GM19468 (cell line): ENCODE data around the gene F2RL2.

ENCODE experiments used
- ATAC-seq: cut with Tn5 transposase; IDR thresholded peaks from one replicate; pipeline ENCODE4 v1.9.1; 2021; ENCODE audit warnings: mild to moderate bottlenecking, moderate library complexity, moderate number of reproducible peaks; ENCODE audit not compliant: unreplicated experiment; ENCODE audit errors: extremely low read depth

Gene F2RL2, protein sequence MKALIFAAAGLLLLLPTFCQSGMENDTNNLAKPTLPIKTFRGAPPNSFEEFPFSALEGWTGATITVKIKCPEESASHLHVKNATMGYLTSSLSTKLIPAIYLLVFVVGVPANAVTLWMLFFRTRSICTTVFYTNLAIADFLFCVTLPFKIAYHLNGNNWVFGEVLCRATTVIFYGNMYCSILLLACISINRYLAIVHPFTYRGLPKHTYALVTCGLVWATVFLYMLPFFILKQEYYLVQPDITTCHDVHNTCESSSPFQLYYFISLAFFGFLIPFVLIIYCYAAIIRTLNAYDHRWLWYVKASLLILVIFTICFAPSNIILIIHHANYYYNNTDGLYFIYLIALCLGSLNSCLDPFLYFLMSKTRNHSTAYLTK

DNA sequence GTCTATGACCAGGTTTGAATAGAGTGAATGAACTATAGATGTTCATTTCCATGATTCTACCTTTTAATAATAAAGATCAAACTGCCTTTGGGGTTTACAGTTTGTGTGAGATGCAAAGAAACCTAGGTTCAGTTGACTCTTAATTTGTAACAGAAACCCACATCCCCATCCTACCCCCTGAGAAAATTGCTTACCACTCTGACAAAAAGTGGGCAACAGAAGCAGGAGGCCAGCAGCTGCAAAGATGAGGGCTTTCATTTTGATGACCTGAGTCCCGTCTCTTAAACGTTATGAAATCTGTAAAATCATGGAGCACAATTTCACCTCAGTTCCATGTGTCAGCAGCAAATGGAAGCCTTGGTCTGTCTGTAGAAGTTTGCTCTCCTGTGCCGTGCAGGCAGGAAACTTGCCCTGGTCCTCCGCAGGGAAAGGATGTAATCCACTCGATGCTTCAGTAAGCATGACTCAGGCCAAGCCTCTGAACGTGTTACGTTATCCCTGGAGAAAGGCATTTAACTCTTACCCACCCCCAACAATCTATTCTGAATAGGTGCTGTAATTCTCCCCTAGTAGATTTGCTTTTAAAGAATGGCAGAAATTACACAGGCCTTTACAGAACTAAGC is at the start of gene F2RL2:
F2RL2 (minus strand) TSS at position 431 of the 624 bp plus-strand sequence; CDS start at position 258, 173 bp downstream.
- no peak for ATAC-seq

DNA sequence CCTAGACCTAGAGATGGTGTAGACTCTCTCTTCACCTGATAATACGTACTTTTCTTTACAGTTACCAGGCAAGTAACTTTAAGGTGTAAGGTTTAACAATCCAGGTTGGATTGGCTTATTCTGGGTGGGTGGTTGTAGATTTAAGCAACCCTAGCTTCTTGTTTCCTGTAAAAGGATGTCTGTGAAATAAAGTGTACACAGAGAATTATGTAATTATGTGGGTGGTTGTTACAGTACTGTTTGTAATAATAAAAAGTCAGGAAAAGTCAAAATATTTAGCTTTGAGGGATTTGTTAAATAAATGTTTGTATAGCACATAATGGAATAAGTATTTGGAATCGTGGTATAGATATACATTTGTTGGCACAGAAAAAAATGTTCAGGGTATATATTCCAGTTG is 49.0 kb upstream of the F2RL2 start:
- no peak for ATAC-seq

DNA sequence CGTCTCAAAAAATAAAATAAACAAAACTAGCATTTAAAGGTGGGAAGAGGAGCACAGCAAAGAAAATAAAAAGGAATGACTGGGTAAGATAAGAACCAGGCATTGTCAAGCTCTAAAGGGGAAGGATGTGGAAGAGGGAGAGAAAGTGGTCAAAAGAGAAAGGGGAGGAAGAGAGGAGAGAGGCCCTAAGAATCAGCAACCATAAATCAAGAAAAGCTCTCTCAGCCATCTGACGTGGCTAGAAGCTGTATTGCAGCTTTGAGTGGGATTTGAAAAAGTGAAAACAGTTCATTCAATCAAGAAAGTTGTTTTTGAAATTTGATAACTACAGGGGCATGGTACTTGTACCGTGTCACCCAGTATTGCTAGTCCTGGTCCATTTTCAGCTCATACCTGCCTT is 47.3 kb upstream of the F2RL2 start:
- ATAC-seq: no peak

DNA sequence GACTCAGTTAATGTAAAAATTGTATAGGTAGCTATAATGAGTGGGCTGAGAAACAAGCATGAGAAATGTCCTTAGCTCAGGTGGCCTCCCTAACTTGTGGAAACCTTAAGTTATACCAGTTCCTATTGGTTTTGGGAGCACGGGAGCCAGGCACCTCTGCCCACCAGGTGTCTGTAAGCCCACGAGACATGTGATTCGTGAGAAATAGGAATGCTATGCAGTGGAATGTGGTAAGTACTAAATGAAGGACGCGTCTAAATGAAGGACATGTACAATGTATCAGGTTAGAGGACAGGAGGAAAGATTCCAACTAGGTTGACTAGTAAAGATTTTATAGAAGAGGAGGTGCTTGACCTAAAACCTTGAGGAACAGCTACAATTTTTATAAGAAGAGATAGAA is 46.0 kb upstream of the F2RL2 start:
- ATAC-seq: no peak

DNA sequence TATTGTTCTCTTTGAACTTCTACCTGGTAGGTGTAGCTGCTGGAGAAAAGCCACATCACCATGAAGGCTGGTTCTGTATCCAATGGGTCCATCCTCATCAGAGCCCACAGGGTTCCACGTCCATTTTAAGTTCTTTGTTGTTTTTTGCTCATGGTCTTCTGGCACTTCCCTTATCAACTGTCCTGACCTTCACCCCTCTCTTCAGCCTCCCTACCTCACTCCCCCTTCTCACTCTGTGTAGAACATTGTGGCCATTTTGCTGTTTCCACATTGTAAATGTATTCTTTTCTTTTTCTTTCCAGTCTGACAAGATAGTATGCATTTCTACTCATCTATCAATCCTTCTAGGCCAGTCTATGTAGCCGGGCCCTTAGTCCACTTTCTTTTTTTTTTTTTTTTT is 44.3 kb upstream of the F2RL2 start:
- ATAC-seq: no peak

DNA sequence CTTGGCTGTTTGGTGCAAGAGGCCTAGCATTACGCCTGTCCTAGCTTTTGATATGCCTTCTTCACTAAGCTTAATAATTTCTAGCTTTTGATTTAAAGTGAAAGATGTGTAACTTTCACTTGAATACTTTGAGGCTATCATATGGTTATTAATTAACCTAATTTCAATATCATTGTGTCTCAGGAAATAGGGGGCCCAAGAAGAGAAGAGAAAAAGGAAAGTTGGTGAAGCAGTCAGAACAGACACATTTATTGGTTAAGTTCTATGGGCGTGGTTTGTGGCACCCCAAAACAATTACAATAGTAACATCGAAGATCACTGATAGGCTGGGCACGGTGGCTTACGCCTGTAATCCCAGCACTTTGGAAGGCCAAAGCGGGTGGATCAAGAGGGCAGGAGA is 40.9 kb upstream of the F2RL2 start:
- ATAC-seq: no peak

DNA sequence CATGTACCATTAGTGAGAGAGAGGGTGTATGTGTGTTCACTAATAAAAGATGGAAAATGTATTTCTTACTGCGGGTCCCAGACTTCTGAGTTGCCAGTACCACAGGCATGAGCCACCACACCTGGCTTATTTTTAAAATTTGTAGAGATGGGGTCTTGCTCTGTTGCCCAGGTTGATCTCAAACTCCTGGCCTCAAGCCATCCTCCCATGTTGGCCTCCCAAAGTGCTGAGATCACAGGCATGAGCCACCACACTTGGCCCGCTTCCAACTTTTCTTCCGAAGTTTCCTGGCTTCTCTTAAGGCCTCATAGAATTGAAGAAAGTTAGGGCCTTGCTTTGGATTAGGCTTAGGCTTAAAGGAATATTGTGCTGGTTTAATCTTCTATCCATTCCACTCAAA is 40.4 kb upstream of the F2RL2 start:
- ATAC-seq: no peak

DNA sequence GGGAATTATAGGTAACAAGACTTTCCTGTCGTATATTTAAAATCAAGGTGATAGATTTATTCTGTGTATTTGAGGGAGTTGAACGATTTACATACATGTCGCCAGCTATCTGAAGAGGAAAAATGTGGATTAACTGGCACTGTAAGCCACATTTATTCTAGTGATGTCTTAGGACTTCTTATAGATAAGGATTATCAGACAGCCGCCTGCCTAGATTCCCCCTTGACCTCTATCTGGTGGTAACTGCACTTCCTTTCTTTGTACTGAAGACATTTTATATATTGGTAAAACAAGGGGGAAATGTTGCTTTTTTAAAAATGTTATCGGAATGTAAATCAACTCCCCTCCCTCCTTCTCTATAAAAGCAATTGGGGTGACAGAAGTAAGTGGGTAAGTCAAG is 39.3 kb upstream of the F2RL2 start:
- ATAC-seq: no peak

DNA sequence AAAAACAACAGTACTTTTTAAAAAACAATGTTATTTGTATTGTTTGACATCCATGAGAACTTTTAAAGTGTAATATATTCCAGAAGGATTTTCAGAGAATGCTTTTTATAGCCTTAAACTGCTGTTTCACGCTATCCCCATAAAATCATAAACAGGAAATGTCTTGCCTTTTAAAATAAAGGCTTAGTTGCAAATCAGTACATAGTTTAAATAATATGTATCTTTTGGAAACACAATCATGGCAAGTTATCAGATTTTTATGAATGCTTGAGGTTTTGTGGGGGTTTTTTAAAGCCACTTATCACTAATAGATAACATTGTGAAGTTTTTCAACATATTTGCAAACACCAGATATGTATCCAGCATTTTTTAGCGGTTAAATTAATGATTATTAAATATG is 37.2 kb upstream of the F2RL2 start:
- ATAC-seq: no peak

DNA sequence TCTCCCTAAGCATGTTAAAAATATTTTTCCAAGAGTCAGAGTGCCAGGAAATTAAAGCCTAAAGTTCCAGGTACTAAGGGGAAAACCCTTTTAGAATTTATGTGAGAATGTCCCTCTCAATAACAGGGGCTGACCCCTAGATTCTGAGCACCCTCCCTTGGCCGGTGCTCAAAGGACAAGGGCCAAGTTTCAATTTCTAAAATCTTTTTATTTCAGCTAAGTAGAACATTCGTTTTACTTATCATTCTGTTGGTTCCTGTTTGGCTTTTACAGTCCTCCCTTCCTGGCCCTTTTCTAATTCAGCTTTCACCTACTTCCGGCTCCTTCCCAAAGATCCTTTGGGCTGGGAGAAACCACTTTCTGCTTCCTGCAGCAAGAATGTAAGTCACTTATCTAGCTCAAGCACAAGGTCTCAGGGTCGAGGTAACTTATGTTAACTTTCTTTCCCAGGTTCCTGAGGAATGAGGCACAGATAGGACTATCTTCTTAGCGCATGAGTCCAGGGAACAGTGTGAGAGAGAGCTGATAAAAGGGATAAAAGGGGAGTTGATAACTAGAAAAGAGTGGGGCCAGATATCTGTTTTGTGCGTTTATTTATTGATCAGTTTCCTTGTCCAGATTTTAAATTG is 34.6 kb upstream of the F2RL2 start:
- no peak for ATAC-seq

DNA sequence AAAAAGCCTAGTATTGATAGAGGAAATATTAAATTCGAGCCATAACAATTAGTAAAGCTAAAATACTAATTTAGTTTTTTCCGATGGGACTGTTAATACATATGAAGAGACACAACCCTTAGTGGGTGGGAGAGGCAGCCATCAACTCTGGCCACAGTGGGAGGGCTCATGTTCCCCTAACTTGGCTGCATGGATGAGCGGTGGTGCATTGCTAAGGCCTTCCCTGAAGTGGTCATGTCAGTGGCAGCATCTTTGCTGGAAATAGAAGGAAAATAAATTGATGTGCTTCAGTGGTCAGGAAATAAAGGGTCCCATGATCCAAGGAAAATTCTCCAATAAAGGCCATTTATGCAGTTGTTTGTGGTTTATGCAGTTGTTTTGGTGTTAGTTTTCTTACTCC is 33.9 kb upstream of the F2RL2 start:
- no peak for ATAC-seq

DNA sequence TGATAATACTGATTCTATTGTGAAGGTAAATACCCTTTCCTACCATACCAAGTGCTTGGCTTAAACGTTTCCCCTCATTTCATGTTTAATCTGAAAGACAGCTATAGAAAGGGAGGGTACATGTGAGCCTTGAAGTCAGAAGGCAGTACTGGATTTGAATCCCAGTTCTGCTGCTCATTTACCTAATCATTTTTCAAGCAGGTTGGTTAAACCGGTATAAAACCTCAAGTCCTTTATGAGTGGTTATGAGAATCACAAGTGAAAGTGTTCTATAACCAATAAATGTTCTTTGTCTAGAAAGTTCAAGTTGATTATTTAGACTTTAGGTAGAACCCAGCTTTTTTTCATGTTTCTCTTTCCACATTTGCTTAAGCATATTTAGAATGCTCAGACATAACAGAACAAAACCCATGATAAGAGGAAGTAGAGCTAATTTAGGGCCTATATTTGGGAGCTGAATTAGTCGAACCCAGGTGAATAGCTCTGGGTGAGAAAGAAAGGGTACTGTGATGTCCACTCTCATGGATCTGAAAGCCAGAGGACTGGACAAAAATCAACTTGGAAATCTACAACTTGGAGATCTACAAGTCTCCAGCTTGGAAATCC is 29.7 kb upstream of the F2RL2 start:
- ATAC-seq: peak; percentile 39

DNA sequence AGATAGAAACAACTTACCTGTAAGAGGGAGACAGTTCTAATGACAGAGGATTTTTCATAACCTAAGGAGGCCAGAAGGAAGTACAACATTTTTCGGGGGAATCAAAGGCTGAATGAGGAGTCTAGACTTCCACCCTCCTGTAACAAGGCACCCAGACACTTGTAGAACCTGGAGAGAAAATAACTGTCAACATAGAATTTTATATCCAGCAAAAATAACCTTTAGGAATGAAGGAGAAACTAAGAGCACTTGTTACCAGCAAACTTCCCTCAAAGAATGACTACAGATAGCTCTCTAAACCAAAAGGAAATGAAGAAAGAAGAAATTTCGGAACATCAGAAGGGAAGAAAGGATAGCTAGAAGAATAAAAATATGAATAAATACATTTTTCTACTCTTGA is 25.9 kb upstream of the F2RL2 start:
- ATAC-seq: no peak

DNA sequence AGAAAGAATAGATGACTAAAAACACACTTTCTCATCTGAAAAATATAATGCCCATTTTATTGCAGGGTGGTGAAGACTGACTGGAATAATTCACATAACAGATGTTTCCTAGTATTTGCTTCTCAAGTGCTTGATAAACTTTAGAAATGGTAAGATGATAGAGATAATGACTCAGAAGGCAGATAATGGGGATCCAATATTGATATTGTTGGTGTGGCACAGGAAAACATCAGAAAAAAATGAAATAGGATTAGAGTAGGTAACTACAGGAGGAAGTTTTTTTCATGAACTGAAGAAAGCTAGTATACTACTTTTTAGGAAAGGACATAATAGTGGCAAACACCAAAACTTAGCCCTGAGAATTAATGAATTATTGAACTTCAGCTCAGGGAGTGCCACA is 20.2 kb upstream of the F2RL2 start:
- ATAC-seq: no peak

DNA sequence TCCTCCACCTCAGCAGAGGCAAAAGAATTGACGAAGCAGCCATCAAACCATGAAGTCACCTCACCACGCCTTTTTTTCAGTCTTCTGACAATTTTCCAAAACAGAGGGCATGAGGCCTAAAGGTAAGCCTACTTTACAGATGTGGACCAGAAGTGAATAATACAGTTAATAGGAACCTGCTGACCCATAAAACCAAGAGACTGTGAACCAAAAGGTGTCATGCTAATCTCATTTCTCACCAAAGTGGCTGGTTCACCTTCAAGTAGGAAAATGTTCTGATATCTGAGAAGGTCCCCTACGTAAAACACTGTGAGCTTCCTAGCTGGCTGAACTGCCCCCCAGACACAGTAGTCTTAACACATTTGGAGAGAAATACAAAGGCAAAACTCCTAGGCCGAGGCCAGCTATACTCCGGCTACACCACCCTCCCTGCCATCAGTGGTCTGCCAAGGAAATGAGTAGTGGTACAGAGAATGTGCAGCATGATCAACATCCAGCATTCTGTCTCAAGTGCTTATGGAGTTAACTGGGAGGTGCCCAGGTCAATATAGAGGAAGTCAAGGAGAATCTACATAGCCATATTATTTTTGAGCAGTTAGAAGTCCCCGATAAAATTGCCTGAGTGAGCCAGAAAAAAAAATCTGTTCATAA is 19.3 kb upstream of the F2RL2 start:
- no peak for ATAC-seq

DNA sequence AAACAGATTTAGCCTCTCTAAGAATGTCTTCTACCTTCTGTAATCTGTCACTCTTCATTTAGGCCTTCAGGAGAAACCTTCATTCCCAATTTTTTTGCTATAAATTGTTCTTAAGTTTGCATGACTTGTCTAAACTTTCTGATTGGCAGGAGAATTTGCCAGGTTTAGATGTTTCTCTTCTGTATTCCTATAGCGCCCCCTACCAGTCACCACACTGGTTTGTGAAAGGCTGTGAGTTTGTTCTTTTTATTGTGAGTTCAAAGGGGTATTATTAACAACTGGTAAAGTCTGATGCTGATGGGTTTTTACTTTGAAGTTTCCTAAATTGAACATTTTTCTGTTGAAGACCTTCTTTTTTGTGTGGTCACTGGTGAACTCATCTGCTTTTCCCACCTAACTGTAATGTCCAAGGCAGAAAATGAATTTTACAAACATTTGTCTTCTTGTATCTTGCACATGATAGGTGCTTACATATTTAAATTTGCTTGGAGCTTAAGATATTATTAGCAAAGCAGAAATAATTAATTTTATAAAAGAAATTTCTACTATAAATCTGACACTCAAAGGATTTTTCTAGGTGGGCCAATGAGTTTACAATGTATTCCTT is 18.4 kb upstream of the F2RL2 start:
- no peak for ATAC-seq

DNA sequence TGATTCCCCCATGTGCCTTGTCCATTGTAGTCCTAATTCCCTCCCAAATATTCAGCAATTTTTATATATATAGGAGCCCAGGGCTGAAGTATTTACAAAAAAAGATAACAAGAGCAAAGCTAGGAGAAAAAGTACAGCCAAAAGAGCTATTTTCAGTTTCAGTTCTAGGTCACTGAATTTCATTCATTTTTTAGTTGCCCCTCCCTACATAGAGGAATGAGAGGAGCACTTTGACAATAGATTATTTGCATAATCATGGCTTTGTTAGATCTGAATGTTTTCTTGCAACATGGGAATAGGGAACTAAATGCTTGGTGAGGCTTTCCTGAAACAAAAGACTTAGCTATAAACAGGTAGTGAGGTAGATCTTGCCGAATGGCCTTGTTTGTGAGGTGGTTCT is 15.3 kb upstream of the F2RL2 start:
- ATAC-seq: no peak

DNA sequence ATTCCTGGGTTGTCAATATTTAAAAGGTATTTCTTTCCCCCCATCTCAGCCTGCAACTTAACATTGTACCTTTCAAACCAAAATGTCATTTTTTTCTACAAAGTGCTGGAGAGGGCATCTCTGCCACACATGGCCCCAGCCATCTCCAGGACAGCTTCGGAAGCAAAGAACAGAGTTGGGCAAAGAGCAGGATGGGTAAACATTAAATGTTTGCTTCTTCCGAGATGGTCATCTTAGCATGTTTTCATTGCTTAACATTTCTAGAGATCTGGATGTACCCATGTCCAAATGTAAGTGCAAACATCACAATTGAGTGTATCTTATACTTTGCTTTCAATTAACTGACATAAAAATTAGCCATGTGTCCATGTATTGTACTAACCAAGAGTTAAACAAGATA is 14.3 kb upstream of the F2RL2 start:
- ATAC-seq: no peak

DNA sequence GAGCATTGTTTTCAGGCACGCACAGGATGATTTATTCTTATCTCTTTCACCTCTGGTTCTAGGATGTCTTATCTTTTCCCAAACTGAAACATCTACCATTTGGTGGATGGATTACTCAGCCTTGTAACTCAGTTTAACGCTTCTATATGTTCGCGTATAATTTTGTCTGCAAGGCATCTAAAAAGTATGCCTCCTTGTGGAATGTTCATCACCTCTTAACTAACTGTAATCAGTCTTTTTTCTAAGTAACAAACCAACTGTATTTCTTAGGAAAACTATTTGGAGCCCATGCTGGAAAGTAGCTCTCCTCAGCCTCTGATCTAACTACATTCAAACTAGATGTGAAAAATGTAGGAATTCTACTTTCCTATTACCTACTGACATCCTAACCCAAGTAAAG is 11.5 kb upstream of the F2RL2 start:
- no peak for ATAC-seq

DNA sequence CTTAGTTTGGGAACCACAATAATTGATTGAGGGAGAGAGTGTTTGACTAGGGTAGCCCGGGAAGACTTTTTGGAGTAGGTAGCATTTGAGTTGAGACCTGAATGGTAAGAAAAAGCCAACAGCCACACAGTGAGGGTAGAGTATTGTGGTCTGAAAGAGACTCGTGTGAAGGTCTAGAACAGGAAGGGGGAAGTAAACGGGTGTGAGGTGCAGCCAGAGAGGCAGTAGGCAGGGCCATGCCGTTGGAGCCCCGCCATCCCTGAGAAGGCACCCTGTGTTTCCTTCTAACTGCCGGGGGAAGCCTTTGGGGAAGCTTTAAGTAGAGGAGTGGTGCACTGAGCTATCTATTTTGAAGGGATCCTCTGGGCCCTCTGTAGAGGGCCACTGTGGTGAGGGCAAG is 3.5 kb upstream of the F2RL2 start:
- ATAC-seq: no peak
